ENCODE data around the gene ADM2.

- TF ChIP-seq EZH2 (IDR thresholded peaks at IDR 0.05), result no peak
- no peak for TF ChIP-seq POLR2AphosphoS5 (IDR thresholded peaks at IDR 0.05; ENCODE audit: borderline replicate concordance, low read depth, low read length)
- TF ChIP-seq FOXP2 (optimal IDR thresholded peaks at IDR 0.05; ENCODE audit: control extremely low read depth, extremely low read length, insufficient read depth), result no peak
These were observed 24.6 kb downstream of the ADM2 start for GRCh38 chr22:50505776-50506610.

All from SK-N-MC (cell line).